Myocyte (in vitro differentiated cells): Measurements from ENCODE around the gene POLE. TPM values are rescaled to one million over a fixed set of nuclear protein-coding genes. Genes with fewer than 3 reads are reported as not detected.

ENCODE experiments used
- DNase-seq: peaks from one replicate; pipeline ENCODE4 v3.0.0-alpha.2; 2012; ENCODE audit warnings: low read depth
- total RNA-seq: library from RNA; depleted of rRNA; stranded (reverse); fragments of >200 nt; gene quantifications from 2 replicates; pipeline ENCODE4 v1.2.3, GENCODE V29; 2014

POLE gene
- total RNA-seq, 1 donor from 2014 or later: 11.2 TPM

DNA sequence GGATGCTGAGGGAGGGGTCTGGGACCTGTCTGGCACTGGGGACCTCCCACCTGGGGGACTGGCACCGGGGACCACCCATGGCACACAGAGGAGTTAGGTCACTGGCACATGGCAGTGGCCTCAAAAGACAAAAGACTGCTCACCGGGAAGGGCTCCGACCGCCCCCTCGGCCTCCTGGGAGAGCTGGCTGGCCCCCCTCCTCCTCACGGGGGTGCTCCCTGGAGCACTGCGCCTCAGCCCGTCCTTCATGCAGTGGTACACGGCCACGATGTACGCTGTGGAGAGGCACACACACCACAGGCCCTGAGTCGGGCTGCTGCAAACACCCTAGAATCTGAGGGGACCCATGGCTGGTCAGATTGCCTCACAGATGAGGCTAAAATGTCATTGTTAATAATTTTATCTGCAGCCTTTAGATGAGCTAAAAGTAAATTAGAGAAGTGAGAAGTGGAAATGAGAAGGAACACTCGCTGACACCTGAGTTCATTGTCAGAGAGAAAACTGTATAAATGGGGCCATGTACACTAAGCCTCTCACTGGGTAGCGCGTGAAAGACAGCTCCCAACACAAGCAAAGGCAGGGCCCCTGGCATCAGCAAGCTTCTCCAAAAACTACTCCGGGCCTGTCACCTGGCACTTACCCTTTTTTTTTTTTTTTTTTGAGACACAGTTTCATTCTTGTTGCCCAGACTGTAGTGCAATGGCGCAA is 54.5 kb downstream of the POLE start:
- no peak for DNase-seq

GRCh38 chr12:132631666-132632065 is 55.5 kb downstream of the POLE start:
- no peak for DNase-seq

DNA sequence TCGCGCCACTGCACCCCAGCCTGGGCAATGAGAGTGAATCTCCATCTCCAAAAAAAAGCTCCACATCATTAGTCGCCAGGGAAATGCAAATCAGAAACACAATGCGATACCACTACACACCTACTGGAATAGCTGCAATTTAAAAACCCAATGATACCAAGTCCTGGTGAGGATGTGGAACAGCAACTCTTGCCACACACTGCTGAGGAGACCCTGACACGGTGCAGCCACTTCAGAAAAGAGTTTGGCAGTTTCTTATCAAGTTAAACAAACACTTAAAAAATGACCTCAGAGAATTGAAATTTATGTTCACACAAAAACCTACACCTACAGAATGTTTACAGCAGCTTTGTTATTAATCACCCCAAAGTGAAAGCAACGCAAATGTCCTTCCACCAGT is 56.5 kb downstream of the POLE start:
- no peak for DNase-seq

DNA sequence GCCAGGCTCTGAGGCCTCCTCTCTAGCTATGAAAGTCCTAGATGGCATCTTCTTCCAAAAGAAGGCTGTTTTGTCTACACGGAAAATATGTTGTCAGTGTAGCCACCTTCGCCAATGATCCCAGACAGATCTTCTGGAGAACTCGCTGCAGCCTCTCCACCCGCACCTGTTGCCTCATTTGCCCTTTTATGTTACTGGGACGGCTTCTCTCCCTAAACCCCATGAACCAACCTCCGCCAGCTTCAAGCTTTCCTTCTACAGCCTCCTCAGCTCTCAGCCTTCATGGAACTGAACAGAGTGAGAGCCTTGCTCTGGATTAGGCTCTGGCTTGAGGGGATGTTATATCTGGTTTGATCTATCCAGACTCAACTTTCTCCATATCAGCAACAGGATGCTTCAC is 57.8 kb downstream of the POLE start:
- no peak for DNase-seq

GRCh38 chr12:132625731-132626430 is 61.3 kb downstream of the POLE start:
- DNase-seq: peak; percentile 59

GRCh38 chr12:132624910-132625630 is 62.1 kb downstream of the POLE start:
- DNase-seq: no peak

DNA sequence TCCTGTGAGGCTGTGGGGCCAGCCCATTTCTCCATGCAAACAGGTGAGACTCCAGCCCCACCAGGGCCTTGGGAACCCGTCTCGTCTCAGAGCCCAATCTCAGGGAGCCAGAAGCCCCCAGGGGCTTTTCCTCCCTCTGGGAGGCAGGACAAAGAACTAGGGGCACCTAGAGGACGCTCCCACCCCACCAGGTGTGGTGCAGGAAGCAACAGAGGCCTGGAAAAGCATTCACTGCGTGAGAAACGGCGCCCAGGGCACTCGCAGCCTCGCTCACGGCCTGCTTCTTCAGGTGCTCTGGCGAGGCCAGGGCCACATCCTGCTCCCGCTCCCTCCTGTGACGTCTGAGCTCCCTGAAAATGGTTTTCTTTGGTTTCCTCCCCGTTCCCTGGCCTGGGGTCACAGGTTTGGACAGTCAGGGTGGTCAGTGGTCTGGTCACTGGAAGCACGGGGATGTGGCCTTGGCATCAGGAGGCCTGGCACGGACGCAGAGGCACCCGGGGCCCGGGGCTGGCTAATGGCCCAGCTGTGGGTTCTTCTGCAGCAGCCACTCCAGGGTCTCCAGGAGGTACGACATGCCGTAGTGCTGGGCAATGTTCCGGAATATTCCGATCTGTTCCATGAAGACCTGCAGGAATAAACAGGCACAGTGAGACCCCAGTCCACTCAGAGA is 62.8 kb downstream of the POLE start:
- DNase-seq: no peak

GRCh38 chr12:132623072-132623869 is 63.9 kb downstream of the POLE start:
- DNase-seq: no peak

- peak; percentile 96 for DNase-seq
These were observed 64.6 kb downstream of the POLE start for GRCh38 chr12:132622437-132623071.

DNA sequence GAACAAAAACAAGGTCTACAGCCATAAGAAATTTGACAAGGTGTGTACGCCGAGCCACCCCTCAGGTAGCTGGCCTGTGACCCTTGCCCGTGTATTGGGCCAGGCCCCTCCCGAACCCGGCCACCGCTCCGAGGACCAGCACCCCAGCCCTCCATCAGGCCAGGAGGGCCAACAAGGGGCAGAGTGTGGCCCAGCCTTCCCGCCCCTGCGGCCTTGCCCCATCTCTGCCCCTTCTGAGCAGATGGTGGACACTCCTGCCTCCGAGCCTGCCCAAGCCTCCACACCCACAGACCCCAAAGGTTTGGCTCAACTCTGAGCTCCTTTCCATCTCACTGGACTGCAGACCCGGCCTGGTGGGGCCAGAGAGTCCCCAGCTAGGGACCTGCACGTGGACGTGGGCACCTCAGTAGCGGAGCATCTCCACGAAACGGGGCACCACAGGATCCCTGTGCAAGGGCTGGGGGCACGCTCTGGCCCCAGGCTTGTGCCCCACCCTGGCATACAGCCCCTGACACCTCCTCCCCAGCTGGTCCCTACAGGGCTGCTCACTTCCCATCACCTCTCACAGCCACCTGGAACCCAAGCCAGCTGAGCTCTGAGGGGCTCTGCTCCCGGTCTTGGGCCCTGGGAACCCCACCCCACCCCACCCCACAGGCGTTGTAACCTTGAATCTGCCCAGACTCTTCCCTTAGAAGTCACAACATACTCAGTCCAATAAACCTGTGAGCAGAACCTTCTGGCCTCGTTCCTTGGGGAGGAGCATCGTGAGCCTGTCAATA is 65.3 kb downstream of the POLE start:
- DNase-seq: no peak

DNA sequence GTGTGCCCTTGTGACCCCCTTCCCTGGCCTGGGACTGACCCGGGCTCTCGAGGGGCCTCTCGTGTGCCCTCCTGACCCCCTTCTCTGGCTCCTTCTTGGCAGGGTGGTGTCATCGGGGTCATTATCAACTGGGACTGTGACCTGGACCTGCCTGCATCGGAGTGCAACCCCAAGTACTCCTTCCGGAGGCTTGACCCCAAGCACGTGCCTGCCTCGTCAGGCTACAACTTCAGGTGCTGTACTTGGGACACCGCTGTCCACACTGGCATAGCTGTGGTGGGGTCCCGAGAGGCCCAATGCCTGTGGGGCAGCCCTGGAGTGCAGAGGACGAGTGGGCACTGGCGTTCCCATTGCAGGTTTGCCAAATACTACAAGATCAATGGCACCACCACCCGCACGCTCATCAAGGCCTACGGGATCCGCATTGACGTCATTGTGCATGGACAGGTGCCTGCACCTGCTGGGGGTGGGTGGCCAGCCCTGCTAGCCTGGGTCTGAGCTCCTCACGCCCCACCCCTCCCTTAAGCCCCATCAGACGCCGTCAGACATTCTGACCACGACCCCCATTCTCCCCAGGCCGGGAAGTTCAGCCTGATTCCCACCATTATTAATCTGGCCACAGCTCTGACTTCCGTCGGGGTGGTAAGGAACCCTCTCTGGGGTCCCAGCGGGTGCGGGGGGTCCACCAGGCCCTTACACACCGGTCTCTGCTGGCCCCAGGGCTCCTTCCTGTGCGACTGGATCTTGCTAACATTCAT is 66.1 kb downstream of the POLE start:
- DNase-seq: no peak

GRCh38 chr12:132620113-132620898 is 66.8 kb downstream of the POLE start:
- DNase-seq: no peak

- DNase-seq: no peak
These were observed 67.6 kb downstream of the POLE start for GRCh38 chr12:132619386-132620112.

DNA sequence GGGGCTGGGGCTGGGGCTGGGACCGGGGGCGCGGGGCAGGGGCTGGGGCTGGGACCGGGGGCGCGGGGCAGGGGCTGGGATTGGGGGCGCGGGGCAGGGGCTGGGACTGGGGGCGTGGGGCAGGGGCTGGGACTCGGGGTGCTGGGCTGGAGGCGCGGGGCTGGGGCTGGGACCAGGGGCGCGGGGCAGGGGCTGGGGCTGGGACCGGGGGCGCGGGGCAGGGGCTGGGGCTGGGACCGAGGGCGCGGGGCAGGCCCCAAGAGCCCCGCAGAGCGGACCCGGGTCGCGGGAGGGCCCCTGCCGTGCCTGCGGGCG is 68.1 kb downstream of the POLE start:
- DNase-seq: no peak

DNA sequence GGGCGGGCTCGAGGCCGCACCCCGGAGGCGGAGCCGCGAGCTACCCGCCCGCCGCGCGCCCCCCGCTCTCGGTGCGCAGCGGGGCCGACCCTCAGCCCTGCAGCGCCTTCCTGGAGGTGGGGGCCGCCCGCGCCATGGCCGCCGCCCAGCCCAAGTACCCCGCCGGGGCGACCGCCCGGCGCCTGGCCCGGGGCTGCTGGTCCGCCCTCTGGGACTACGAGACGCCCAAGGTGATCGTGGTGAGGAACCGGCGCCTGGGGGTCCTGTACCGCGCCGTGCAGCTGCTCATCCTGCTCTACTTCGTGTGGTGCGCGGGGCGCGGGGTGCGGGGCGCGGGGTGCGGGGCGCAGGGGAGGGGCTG is 68.5 kb downstream of the POLE start, which contains the start of gene P2RX2:
Gene P2RX2, plus strand, starts transcription at position 94 of the 361 bp plus-strand sequence. Its CDS starts 41 bp downstream, at position 135.
- no peak for DNase-seq

DNA sequence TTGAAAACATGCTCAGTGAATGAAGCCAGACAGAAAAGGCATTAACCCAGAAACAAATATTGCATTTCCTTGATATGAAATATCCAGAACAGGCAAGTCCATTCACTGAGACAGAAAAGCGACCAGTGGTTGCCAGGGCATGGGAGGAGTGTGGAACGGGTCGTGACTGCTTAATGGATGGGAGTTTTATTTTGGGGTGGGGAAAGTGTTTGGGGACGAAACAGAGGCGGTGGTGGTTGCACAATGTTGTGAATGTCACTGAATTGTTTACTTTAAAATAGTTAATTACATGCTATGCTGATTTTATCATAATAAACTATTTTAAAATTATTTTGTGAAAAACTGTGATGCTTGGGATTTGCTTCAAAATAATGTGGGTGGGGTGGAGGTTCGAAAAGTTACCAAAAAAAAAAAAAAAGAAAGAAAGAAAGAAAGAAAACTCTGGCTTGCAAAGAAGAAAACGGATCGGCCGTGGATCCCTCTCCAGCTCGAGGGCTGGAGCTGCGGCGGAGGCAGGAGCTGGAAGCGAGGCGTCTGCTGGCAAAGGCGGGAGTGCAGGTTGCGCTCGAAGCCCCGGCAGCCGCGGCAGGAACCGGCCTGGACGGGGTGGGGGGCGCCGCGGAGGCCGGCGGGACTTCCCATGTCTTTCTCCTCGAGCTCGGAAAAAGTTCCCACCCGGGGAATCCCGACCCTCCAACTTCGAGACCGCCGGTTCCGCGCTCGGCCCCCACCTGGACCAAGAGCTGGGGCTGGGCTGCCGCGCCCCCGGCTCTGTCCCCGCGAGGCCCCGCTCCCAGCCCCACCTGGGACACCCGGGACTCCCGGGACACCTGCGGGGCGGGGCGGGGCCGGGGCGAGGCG is 69.1 kb downstream of the POLE start:
- DNase-seq: no peak
